CMK (cell line): Measurements from ENCODE around the gene FCHO1.

Source experiments
- DNase-seq: peaks from one replicate; pipeline ENCODE4 v3.0.0-alpha.2; 2010; ENCODE audit warnings: low read depth

The FCHO1 gene

GRCh38 chr19:17830567-17831418 is 79.5 kb downstream of the FCHO1 start:
- DNase-seq, result peak; percentile 42

DNA sequence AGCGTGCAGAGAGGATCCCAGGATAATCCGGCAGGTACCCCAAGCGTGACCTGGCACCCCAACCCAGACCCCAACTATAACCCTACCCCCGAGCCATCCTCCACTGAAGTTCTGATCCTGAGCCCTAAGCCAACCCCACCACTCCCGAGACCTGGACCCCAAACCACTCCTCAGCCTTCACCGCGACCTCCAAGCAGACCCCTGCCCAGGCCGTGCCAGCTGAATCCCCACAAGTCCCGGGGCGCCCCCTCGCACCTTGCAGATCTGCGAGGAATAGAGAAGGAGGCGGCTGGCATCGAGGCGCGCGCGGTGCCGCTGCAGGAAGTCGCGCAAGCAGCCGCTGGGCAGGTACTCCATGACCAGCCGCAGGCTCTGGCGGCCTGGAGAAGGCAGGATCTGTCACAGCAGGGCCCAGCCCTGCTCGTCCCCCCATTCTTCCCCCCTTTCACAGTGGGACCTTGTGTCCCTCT is 80.2 kb downstream of the FCHO1 start:
- no peak for DNase-seq

GRCh38 chr19:17832443-17833208 is 81.3 kb downstream of the FCHO1 start:
- no peak for DNase-seq

GRCh38 chr19:17834350-17835181 is 83.3 kb downstream of the FCHO1 start:
- DNase-seq, result no peak

DNA sequence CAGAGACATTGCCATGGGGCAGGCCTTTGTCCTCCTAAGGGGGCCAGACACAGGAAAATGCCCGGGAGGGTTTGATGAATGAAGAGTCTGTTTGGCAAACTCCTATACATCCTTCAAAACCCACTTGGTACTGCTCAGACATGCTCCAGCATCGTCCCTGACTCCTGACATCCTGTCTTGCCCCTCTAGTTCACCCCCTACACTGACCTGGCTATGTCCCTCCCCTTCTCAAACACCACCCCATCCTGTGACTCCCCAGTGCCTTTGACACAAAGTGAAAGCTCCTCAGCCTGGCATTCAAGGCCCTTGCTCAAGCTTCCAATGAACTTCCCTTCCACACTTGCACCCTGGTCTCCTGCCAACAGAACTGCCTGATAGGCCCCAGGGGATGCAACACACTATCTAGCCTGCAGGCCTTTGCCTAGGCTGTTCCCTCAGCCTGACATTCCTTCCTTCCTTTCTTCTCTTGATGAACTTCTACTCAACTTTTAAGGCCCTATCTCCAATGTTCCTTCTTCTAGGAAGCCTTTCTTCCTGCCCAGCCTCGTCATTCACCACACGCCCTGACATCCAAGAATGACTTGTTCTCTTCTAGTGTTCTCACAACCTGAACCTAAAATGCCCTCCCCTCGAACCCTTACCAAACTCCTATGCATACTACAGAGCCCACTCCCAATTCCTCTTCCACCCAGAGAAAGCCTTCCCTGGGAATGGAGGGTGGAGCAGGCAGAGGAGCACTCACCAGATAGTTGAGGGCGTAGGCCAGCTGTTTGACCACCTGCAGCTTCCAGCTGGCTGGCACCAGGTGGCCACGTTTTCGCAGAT is 84.1 kb downstream of the FCHO1 start:
- no peak for DNase-seq

GRCh38 chr19:17836530-17836929 is 85.3 kb downstream of the FCHO1 start:
- DNase-seq, result no peak

DNA sequence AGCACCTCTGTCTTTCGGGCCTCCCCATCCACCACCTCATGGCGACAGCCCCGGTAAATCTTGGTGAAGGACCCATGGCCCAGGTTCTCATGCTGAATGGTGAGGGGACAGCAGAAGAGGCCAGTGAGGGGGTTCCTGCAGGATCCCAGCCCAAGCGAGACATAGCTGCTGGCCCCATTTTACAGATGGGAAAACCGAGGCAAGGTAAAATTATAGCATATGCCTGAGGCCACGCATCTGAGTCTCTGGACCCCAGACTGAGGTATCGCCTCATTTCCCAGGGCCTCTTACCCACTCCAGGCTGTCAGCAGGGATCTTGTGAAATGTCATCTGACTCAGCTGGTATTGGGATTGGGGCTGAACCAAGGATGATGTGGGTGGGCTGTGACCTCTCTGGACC is 86.7 kb downstream of the FCHO1 start:
- DNase-seq, result no peak
